ENCODE results near the gene SOX11.

The SOX11 gene

GRCh38 chr2:5701266-5701665 lies 9.1 kb downstream of the SOX11 start:
- in situ Hi-C loops (cut with MboI; ENCODE audit: low pct_unique_long_range_greater_than_20kb, low sequenced_read_pairs, unreplicated experiment): no loop called here
- TF ChIP-seq, protein P1, sequence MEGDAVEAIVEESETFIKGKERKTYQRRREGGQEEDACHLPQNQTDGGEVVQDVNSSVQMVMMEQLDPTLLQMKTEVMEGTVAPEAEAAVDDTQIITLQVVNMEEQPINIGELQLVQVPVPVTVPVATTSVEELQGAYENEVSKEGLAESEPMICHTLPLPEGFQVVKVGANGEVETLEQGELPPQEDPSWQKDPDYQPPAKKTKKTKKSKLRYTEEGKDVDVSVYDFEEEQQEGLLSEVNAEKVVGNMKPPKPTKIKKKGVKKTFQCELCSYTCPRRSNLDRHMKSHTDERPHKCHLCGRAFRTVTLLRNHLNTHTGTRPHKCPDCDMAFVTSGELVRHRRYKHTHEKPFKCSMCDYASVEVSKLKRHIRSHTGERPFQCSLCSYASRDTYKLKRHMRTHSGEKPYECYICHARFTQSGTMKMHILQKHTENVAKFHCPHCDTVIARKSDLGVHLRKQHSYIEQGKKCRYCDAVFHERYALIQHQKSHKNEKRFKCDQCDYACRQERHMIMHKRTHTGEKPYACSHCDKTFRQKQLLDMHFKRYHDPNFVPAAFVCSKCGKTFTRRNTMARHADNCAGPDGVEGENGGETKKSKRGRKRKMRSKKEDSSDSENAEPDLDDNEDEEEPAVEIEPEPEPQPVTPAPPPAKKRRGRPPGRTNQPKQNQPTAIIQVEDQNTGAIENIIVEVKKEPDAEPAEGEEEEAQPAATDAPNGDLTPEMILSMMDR (IDR thresholded peaks at IDR 0.05; ENCODE audit: extremely low read depth, insufficient read depth, missing control alignments): no peak
- no peak for DNase-seq (ENCODE audit: low spot score)

DNA sequence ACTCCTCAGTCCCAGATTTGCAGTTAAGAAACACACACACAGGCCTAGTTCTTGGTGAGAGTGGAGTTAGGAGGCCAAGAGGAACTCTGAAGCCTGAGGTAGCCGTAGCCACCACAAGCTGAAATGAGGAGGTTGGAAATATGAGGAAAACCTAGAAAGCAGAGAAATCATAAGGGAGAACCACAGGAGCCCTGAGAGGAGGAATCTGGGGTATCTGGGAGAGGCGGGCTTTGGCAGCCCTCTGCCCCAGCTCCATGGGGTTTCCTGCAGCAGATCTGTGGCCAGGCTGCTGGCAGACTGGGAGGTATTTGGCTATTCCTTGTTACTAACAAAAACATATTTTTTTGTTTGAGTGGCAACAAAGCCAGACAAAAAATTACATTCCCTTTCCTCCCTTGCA lies 11.0 kb downstream of the SOX11 start:
- TF ChIP-seq, protein P1 (IDR thresholded peaks at IDR 0.05; ENCODE audit: extremely low read depth, insufficient read depth, missing control alignments): no peak
- DNase-seq (ENCODE audit: low spot score): no peak
- in situ Hi-C loops (cut with MboI; ENCODE audit: low pct_unique_long_range_greater_than_20kb, low sequenced_read_pairs, unreplicated experiment): no loop called here

GRCh38 chr2:5705490-5705889 lies 13.3 kb downstream of the SOX11 start:
- TF ChIP-seq, protein P1 (IDR thresholded peaks at IDR 0.05; ENCODE audit: extremely low read depth, insufficient read depth, missing control alignments): no peak
- DNase-seq (ENCODE audit: low spot score): no peak
- in situ Hi-C loops (cut with MboI; ENCODE audit: low pct_unique_long_range_greater_than_20kb, low sequenced_read_pairs, unreplicated experiment): no loop called here

DNA sequence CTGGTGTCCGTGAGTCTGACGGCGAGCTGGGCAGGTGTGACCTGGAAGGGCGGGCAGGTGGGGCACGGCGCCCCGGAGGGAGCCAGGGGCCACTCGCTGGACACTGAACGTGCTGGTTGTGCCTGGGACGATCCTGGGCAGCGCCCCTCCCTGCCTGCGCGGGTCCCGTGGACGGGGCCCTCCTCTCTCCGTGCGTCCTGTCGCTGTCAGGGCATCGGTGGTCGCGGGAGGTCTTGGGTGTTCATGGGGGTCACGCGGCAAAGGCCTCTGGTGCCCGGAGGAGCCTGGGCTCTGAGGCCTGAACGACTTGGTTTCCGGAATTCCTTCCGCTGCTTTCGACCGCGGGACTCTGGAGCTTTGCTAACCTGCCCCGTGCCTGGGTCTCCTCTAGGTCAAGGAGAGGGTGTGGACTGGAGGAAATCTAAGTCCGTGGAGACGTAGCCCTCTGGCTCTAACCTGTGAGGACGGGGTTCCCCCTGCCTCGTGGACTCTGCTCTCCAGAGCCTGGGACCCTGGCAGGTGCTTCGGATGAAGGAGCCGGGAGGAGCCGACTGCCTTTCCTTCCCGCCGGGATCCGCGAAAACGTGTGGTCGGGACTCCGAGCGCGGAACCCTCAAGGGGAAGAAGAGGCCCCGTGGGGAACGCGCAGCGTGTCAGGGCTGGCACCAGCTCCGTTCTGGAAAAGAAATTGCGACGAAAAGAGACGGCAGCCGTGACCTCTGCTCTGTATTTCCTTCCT lies 14.7 kb downstream of the SOX11 start:
- in situ Hi-C loops (cut with MboI; ENCODE audit: low pct_unique_long_range_greater_than_20kb, low sequenced_read_pairs, unreplicated experiment): no loop called here
- DNase-seq (ENCODE audit: low spot score): no peak
- TF ChIP-seq, protein P1 (IDR thresholded peaks at IDR 0.05; ENCODE audit: extremely low read depth, insufficient read depth, missing control alignments): no peak

DNA sequence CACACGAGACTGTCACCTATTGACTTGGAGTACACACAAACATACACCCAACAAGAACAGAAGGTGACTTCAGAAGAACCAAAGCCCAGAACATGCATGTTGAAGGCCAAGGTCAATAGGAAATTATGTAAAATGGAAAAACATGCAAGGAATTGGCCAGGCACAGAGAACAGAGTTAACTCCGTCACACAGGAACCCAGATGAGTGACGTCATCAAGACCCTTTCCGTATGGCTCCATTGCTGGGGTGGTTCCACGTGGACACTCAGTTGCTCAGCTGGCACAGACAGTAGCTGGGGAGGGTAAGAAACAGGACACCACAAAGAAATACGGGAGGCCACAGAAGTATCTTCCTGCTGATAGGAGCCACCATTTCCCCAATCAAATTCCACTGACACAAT lies 18.4 kb downstream of the SOX11 start:
- DNase-seq (ENCODE audit: low spot score): no peak
- in situ Hi-C loops (cut with MboI; ENCODE audit: low pct_unique_long_range_greater_than_20kb, low sequenced_read_pairs, unreplicated experiment): no loop called here
- TF ChIP-seq, protein P1 (IDR thresholded peaks at IDR 0.05; ENCODE audit: extremely low read depth, insufficient read depth, missing control alignments): no peak

- no peak for DNase-seq (ENCODE audit: low spot score)
- TF ChIP-seq, protein P1 (IDR thresholded peaks at IDR 0.05; ENCODE audit: extremely low read depth, insufficient read depth, missing control alignments): no peak
- in situ Hi-C loops (cut with MboI; ENCODE audit: low pct_unique_long_range_greater_than_20kb, low sequenced_read_pairs, unreplicated experiment): no loop called here
Measured at GRCh38 chr2:5713101-5713500, 20.9 kb downstream of the SOX11 start.
